Activated T-helper 1 cell treated with Interleukin-2 at 50 U/mL for 16 hours (primary cell): ENCODE measurements around the gene NKIRAS1.

Experiments used
- DNase-seq: peaks from one replicate; pipeline ENCODE4 v3.0.0-alpha.2; 2020; ENCODE audit warnings: low read depth

NKIRAS1 gene

GRCh38 chr3:23916886-23917678 is at the start of gene NKIRAS1, which contains the start of gene RPL15:
NKIRAS1 (minus strand) TSS chr3:23916990; CDS start chr3:23910904, 6,086 bp downstream.
RPL15 (plus strand) TSS chr3:23917132; CDS start chr3:23917860, 728 bp downstream.
- peak; percentile 95 for DNase-seq

- no peak for DNase-seq
Measured at GRCh38 chr3:23966328-23966727, 49.5 kb upstream of the NKIRAS1 start.

GRCh38 chr3:23964537-23965235 is 47.9 kb upstream of the NKIRAS1 start:
- no peak for DNase-seq

DNA sequence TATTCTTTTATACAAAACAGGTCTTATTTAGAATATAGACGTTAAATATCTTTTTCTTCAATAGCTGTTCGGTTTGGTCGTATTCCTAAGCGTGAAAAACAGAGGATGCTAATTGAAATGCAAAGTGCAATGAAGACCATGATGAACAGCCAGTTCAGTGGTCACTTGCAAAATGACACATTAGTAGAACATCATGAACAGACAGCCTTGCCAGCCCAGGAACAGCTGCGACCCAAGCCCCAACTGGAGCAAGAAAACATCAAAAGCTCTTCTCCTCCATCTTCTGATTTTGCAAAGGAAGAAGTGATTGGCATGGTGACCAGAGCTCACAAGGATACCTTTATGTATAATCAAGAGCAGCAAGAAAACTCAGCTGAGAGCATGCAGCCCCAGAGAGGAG is 45.1 kb upstream of the NKIRAS1 start:
- no peak for DNase-seq

DNA sequence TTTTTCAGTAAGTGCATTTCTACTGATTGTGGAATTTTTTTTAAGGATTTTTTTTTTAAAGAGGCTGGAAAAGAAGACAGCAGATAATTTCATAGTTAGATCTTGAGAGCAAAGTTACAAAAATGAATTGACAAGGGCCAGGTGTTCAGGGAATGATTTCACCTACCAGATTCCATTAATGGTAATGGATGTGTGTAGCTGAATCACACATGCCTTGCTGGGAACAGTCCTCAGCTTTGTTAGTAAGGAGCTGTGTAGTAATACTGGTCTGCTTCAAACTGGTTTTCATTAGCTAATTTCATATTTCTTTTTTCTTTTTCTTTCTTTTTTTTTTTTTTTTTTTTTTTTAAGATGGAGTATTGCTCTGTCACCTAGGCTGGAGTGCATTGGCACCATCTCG is 44.3 kb upstream of the NKIRAS1 start:
- no peak for DNase-seq

- no peak for DNase-seq
Measured at GRCh38 chr3:23960649-23961048, 43.9 kb upstream of the NKIRAS1 start.

GRCh38 chr3:23959135-23959900 is 42.5 kb upstream of the NKIRAS1 start:
- DNase-seq = no peak

DNA sequence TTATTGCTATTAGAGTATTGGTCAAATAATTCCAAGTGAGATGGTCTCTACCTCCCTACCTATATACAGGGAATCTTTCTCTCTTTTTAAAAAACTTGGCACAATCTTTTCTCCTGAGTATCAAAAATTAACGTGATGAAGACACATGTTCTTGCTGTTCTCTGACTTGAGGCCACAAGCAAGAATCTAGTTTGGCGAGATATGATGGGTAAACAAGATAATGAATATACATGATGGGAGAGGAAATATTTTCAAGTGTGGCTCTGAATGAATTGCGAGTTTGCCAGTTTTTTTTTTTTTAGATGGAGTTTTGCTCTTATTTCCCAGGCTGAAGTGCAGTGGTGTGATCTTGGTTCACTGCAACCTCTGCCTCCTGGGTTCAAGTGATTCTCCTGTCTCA is 39.9 kb upstream of the NKIRAS1 start:
- no peak for DNase-seq

DNA sequence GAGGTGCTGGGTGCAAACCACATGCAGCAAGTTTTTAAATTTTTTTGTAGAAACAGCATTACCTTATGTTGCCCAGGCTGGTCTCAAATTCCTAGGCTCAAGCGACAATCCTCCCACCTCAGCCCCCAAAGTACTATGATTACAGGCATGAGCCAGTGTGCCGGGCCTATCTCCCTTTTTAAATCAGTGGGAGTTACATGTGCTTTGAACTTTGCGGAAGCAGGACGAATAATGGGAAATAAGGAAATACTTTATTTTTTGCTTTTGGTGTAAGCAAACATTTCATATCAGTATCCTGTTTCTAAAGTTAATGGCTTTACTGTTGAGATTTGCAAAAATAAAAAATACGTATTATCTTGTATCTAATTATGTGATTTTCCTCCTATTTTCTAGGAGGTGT is 37.4 kb upstream of the NKIRAS1 start:
- DNase-seq = no peak

- DNase-seq = no peak
Measured at GRCh38 chr3:23953523-23953922, 36.7 kb upstream of the NKIRAS1 start.

DNA sequence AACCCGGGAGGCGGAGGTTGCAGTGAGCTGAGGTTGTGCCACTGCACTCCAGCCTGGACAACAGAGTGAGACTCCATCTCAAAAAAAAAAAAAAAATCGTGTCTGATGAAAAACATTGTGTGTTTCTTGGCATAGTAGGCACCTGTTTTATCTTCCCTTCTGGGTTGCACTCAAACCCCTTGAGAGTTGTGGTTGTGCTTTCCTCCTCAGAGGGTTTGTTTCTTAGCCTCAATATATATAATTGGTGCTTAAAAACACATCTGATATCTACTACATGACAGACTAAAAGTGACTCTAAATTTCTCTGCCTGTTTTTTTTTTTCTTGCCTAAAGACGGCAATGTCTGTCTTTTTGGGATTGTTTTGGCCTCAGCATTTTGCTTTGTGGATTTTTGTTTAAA is 35.9 kb upstream of the NKIRAS1 start:
- DNase-seq = no peak

- DNase-seq = no peak
Measured at GRCh38 chr3:23950293-23950692, 33.5 kb upstream of the NKIRAS1 start.

- no peak for DNase-seq
Measured at GRCh38 chr3:23949784-23950183, 33.0 kb upstream of the NKIRAS1 start.

- no peak for DNase-seq
Measured at GRCh38 chr3:23948761-23949160, 32.0 kb upstream of the NKIRAS1 start.

- DNase-seq = peak; percentile 99
Measured at GRCh38 chr3:23945913-23946687, 29.3 kb upstream of the NKIRAS1 start.

DNA sequence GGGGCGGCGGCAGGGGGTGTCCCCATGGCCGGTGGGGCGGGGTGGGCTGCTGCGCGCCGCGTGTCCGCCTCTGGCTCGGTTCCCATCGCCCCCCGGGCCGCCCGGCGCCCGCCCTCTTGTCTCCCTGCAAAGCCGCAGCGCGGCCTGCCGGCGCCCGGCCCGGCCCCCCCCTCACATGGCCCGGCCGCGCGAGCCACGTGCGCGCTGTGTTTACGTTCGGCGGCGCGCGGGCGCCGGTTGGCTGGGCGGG is 28.8 kb upstream of the NKIRAS1 start:
- no peak for DNase-seq

DNA sequence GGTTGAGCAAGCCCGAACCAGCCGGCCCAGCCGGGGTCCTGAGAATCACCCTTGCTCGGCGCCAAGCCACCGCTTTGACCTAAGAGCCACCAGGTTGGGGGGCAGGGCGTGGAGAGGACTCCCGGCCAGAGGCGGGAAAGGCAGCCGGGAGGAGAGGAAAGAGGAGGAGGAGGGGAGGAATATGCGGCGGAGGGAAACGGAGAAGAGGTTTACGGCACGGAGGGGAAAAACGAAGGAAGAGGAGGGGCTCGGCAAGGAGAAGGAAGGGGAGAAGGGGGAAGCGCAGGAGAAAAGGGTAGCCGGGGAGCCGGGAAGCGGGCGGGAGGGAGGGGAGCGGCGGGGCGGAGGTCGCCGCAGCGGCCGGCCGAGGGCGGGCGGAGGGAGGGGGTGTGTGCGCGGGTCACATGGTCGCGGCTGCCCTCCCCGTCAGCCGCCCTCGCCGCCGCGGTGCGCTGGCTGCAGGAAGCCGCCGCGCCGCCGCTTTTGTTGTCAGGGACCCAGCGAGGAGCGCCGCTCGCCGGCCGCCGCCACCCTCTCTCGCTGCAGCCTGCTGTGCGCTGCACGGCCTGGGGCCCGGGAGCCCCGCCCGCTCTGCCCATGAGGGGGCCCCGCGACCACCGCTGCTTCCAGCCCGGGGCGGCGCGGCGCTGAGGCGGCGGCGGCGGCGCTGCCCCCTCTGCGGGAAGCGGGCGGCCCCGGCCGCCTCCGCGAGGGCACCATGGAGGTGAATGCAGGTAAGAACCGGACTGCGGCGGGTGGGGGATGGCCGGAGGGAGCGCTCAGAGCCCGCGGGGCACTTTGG is 28.3 kb upstream of the NKIRAS1 start, which contains the start of gene NR1D2:
Gene NR1D2, plus strand, starts transcription at position 426 of the 802 bp plus-strand sequence. Its CDS starts 293 bp downstream, at position 719.
- DNase-seq = peak; percentile 79

DNA sequence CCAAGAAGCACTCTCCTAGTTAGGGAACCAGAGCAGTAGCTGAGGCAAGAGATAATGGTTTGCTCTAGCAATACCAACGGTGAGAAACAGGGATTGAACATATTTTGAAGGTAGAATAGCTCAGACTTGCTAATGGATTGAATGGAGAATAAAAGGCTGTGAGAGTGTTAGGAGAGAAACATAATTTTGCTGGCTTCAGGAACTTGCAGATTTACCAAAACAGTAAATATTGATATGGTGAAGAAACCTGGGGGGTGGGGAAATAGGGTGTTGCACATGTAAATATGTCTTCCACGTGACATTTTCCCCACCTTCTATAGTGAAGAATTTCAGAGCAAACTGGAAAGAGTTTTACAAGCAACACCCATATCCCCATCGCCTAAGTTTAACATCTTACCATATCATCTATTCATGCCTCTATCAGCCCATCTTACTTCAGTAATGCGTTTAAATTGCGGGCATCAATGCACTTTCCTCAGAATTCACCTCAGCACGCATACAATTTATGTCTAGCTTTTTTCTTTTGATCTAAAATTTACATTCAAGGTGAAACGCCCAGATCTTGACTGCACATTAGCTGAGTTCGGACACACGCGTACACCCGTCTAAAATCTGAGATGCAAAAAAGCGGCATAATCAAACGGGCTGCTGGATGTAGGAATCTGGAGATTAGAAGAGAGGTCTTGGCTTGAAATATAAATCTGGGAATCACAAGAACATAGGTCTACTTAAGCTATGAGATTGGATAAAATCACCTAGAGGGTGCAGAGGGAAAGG is 27.4 kb upstream of the NKIRAS1 start:
- no peak for DNase-seq

DNA sequence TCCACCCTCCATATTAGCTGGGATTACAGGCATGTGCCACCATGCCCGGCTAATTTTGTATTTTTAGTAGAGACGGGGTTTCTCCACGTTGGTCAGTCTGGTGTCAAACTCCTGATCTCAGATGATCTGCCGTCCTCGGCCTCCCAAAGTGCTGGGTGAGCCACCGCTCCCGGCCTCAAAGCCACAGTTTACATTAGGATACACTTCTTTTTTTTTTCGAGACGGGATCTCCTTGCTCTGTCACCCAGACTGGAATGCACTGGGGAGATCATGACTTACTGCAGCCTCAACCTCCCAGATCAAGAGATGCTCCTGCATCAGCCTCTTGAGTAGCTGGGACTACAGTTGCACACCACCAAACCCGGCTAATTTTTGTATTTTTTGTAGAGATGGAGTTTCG is 25.8 kb upstream of the NKIRAS1 start:
- DNase-seq = no peak

DNA sequence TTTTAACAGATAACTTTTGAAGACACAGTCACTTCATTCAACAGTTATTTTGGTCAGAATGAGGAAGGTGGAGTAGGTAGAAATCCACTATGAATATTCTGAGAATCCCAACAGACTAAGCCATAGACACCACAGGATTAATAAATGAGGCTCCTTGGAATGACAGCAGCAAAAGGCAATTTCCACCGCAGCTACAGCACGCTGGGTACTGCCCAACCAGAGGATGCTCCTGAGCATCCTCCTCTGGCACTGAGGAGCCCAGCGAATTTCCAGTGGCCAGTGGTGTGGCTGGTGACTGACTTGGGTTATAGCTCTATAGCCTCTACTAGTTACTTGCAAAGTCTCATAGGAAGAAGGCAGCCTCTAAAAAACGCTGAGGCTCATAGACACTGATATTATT is 24.6 kb upstream of the NKIRAS1 start:
- DNase-seq = no peak
